Gastrocnemius medialis (tissue), 4 donors: ENCODE data around the gene MBOAT7. TPM values are rescaled to one million over a fixed set of nuclear protein-coding genes. Genes with fewer than 3 reads are reported as not detected.

Source experiments
- ATAC-seq, 2 donors: fragments of 150-250 bp; one replicate each; pipeline ENCODE4 v1.9.1; 2016
- DNase-seq, 2 donors: peaks; one replicate each; pipeline ENCODE4 v3.0.0-alpha.2; 2019
- H3K27ac ChIP-seq, 4 donors: fragments of 200-600 bp; sonication (generic); 1 replicate in 1 of 4; 2 replicates in 3 of 4; pipeline ENCODE4 v1.5.1; 2016 to 2018; ENCODE audit warnings: mild to moderate bottlenecking in 2 of 4, moderate library complexity in 1 of 4
- H3K27me3 ChIP-seq, 3 donors: fragments of 200-600 bp; sonication (generic) in 2 of 3; 1 replicate in 1 of 3; 2 replicates in 2 of 3; pipeline versions ENCODE4 v1.5.1 to v1.6.0; 2016 to 2019; ENCODE audit warnings: mild to moderate bottlenecking in 1 of 3, moderate library complexity in 1 of 3
- H3K36me3 ChIP-seq, 2 donors: fragments of 200-600 bp; sonication (generic) in 1 of 2; one replicate each; pipeline ENCODE4 v1.5.1; 2017 to 2018
- H3K4me1 ChIP-seq, 2 donors: fragments of 200-600 bp; sonication (generic) in 1 of 2; one replicate each; pipeline ENCODE4 v1.5.1; 2016 to 2017; ENCODE audit warnings: mild to moderate bottlenecking in 2 of 2
- H3K4me3 ChIP-seq, 4 donors: fragments of 200-600 bp; sonication (generic) in 3 of 4; 1 replicate in 1 of 4; 2 replicates in 3 of 4; pipeline ENCODE4 v1.5.1; 2016 to 2019; ENCODE audit warnings: mild to moderate bottlenecking in 2 of 4
- H3K9me3 ChIP-seq, 3 donors: fragments of 200-600 bp; sonication (generic) in 2 of 3; 1 replicate in 1 of 3; 2 replicates in 2 of 3; pipeline ENCODE4 v1.5.1; 2016 to 2019
- CTCF ChIP-seq, 5 experiments: fragments of 450-650 bp in 3 of 5; fragments of 200-600 bp in 2 of 5; sonication (generic) in 2 of 5; IDR thresholded peaks in 4 of 5; conservative IDR thresholded peaks in 1 of 5; 1 replicate in 4 of 5; 2 replicates in 1 of 5; pipeline ENCODE4 v1.5.1; 2016 to 2019; ENCODE audit warnings: antibody characterized with exemption in 5 of 5, mild to moderate bottlenecking in 3 of 5, moderate library complexity in 3 of 5
- POLR2A ChIP-seq, 2 donors: fragments of 450-650 bp; IDR thresholded peaks; one replicate each; pipeline ENCODE4 v1.6.1; 2017; ENCODE audit warnings: antibody characterized with exemption in 2 of 2, mild to moderate bottlenecking in 2 of 2, moderate library complexity in 2 of 2
- in situ Hi-C, 4 donors: fragments of 200-750 bp; cut with MboI; loops; one replicate each; pipeline versions ENCODE4 v1.15.0 to v1.8.0; 2017; ENCODE audit warnings: low sequenced_read_pairs in 4 of 4
- intact Hi-C: fragments of 100-400 bp; cut with DNase I; formaldehyde crosslinking; loops from one replicate; pipeline ENCODE4 v1.15.1; 2023; ENCODE audit warnings: low total_unique reads
- total RNA-seq, 4 donors: library from RNA; depleted of rRNA; stranded (reverse); fragments of >200 nt; gene quantifications; one replicate each; pipeline versions ENCODE4 v1.1.0 to v1.2.3, GENCODE V29; 2016

The MBOAT7 gene
- total RNA-seq, 4 donors from 2014 or later = 11.6 to 36.4 (median 19.3) TPM

- TF ChIP-seq CTCF (IDR thresholded peaks at IDR 0.05 in 4 of 5, conservative IDR thresholded peaks at IDR 0.05 in 1 of 5) = no peak
- TF ChIP-seq POLR2A (IDR thresholded peaks at IDR 0.05) = no peak
- Histone ChIP-seq H3K4me3 (no peak overlapping the region), H3K36me3 (peaks cover 2 to 74% of the 10 kb centered on the region in 2 donors), H3K27me3 (no peaks in the 10 kb centered on the region), H3K4me1 (no peaks in the 10 kb centered on the region), H3K27ac (no peak overlapping the region), H3K9me3 (no peaks in the 10 kb centered on the region)
- intact Hi-C loops = no loop called here
- ATAC-seq (no peak), DNase-seq (no peak)
- in situ Hi-C loops = no loop called here
Observed at GRCh38 chr19:54128796-54129616, 60.4 kb downstream of the MBOAT7 start.

- intact Hi-C loops (no loop called here), in situ Hi-C loops (no loop called here)
- Histone ChIP-seq H3K36me3 (peaks cover 2 to 80% of the 10 kb centered on the region in 2 donors), H3K27ac (no peak overlapping the region), H3K4me1 (no peaks in the 10 kb centered on the region), H3K9me3 (no peaks in the 10 kb centered on the region), H3K27me3 (no peaks in the 10 kb centered on the region), H3K4me3 (no peak overlapping the region)
- TF ChIP-seq POLR2A (IDR thresholded peaks at IDR 0.05) = no peak
- no peak for TF ChIP-seq CTCF (IDR thresholded peaks at IDR 0.05 in 4 of 5, conservative IDR thresholded peaks at IDR 0.05 in 1 of 5)
- DNase-seq (no peak), ATAC-seq (no peak)
Observed at GRCh38 chr19:54128441-54128725, 61.0 kb downstream of the MBOAT7 start.

DNA sequence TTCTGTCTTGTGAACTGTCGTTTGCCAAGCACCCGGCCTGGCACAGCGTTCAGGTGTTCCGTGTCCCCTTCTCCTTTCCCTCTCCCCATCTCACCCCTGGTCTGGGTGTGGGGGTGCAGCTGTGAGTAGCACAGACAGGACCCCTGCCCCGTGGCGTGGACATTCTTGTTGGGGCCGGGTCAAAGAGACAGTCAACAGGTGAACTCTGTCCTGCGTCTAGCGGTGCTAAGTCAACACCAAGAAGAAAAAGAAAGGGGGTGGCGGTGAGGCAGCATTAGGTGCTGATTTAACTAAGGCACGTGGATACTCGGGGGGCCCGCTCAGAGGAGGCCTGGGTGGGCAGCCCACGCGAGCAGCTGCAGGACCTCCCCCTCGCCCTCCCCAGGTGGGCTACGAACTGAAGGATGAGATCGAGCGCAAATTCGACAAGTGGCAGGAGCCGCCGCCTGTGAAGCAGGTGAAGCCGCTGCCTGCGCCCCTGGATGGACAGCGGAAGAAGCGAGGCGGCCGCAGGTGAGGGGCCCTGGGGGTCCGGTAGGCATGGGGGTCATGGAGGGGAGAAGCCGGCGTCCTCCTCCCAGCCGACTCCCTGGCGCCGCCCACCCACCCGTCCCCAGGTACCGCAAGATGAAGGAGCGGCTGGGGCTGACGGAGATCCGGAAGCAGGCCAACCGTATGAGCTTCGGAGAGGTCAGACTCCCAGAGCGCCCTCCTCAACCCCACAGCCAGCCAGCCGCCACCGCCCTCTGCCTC is 61.5 kb downstream of the MBOAT7 start:
- TF ChIP-seq POLR2A (IDR thresholded peaks at IDR 0.05) = no peak
- TF ChIP-seq CTCF (IDR thresholded peaks at IDR 0.05 in 4 of 5, conservative IDR thresholded peaks at IDR 0.05 in 1 of 5) = no peak
- intact Hi-C loops (no loop called here), in situ Hi-C loops (no loop called here)
- H3K36me3 ChIP-seq = peaks cover 2 to 85% of the 10 kb centered on the region in 2 donors
- ATAC-seq (no peak), DNase-seq (no peak)
- H3K4me1 ChIP-seq = no peaks in the 10 kb centered on the region
- no peak overlapping the region for H3K4me3 ChIP-seq
- H3K27ac ChIP-seq = no peak overlapping the region
- H3K27me3 ChIP-seq = no peaks in the 10 kb centered on the region
- H3K9me3 ChIP-seq = no peaks in the 10 kb centered on the region

DNA sequence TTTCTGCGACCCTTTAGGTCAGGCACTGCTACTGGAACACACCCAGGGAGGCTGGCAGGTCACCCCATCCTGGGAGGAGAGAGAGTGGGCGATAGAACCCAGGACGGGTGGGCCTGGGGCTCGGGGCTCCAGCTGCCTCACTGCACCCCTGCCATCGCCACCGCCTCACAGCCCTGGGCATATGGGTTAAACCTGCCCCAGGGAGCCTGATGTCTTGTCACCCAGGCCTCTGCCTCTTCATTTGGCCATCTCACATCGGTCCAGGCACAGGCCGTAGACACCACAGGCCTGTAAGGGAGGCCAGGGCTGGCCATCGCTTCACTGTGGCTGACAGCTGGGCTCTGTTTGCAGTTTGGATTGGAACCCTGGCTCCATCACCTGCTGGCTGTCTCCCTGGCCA is 63.7 kb downstream of the MBOAT7 start:
- intact Hi-C loops (no loop called here), in situ Hi-C loops (no loop called here)
- no peak for DNase-seq
- peaks cover 2 to 89% of the 10 kb centered on the region in 2 donors for H3K36me3 ChIP-seq
- H3K27me3 ChIP-seq = no peaks in the 10 kb centered on the region
- H3K27ac ChIP-seq = no peak overlapping the region
- TF ChIP-seq CTCF (IDR thresholded peaks at IDR 0.05 in 4 of 5, conservative IDR thresholded peaks at IDR 0.05 in 1 of 5) (no peak), POLR2A (IDR thresholded peaks at IDR 0.05) (no peak)
- H3K9me3 ChIP-seq = no peaks in the 10 kb centered on the region
- no peaks in the 10 kb centered on the region for H3K4me1 ChIP-seq
- no peak overlapping the region for H3K4me3 ChIP-seq
- no peak for ATAC-seq
